ENCODE results near the gene ADAMTS9.

Gene ADAMTS9, protein sequence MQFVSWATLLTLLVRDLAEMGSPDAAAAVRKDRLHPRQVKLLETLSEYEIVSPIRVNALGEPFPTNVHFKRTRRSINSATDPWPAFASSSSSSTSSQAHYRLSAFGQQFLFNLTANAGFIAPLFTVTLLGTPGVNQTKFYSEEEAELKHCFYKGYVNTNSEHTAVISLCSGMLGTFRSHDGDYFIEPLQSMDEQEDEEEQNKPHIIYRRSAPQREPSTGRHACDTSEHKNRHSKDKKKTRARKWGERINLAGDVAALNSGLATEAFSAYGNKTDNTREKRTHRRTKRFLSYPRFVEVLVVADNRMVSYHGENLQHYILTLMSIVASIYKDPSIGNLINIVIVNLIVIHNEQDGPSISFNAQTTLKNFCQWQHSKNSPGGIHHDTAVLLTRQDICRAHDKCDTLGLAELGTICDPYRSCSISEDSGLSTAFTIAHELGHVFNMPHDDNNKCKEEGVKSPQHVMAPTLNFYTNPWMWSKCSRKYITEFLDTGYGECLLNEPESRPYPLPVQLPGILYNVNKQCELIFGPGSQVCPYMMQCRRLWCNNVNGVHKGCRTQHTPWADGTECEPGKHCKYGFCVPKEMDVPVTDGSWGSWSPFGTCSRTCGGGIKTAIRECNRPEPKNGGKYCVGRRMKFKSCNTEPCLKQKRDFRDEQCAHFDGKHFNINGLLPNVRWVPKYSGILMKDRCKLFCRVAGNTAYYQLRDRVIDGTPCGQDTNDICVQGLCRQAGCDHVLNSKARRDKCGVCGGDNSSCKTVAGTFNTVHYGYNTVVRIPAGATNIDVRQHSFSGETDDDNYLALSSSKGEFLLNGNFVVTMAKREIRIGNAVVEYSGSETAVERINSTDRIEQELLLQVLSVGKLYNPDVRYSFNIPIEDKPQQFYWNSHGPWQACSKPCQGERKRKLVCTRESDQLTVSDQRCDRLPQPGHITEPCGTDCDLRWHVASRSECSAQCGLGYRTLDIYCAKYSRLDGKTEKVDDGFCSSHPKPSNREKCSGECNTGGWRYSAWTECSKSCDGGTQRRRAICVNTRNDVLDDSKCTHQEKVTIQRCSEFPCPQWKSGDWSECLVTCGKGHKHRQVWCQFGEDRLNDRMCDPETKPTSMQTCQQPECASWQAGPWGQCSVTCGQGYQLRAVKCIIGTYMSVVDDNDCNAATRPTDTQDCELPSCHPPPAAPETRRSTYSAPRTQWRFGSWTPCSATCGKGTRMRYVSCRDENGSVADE (N-terminal part only)

GRCh38 chr3:64687781-64688604 lies at the start of gene ADAMTS9:
TSS of gene ADAMTS9 (minus strand) at chr3:64688000. CDS start at chr3:64687657, 343 bp downstream.
- DNase-seq, result no peak

GRCh38 chr3:64732576-64732975 lies 44.8 kb upstream of the ADAMTS9 start:
- DNase-seq, result no peak

- DNase-seq, result no peak
Measured at GRCh38 chr3:64730681-64731080, 42.9 kb upstream of the ADAMTS9 start.

- no peak for DNase-seq
Measured at GRCh38 chr3:64728994-64729393, 41.2 kb upstream of the ADAMTS9 start.

DNA sequence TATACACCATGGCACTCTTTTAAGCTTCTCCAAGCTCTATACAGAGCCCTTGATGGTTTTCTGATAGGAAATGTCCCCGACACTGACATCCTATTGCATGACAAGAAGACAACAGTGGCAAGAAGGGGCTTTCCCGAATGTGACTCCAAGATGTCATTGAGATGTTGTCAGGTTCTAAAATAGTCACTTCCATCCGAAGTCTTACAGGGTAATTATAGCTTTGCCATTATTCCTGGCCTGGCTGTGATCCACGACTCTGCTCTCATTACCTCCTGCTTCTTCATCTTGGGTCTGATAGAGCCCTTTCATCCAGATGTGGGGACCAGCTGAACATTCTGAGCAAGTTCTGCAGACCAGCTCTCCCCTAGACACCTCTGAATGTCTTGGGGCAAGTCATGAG lies 40.6 kb upstream of the ADAMTS9 start:
- no peak for DNase-seq

- DNase-seq, result no peak
Measured at GRCh38 chr3:64726414-64727090, 38.8 kb upstream of the ADAMTS9 start.

DNA sequence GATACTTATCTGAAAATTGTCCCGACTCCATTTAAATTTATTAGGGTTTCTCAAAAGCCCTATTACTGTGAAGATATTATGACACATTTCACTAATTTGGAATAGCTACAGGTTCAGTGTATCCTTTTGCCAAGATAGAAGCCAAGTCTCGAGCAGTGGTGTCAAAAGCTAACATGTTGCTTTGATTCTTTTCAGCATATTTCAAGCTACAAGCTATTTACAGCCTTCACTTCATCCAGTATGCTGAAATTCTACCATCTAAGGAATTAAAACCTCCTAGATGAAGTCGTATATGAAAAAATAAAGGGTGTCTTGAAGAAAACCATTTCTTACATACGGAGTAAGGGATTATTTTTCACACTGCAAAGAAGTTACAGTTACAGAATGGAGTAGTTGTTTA lies 31.2 kb upstream of the ADAMTS9 start:
- no peak for DNase-seq

- DNase-seq, result no peak
Measured at GRCh38 chr3:64717872-64718613, 30.2 kb upstream of the ADAMTS9 start.

DNA sequence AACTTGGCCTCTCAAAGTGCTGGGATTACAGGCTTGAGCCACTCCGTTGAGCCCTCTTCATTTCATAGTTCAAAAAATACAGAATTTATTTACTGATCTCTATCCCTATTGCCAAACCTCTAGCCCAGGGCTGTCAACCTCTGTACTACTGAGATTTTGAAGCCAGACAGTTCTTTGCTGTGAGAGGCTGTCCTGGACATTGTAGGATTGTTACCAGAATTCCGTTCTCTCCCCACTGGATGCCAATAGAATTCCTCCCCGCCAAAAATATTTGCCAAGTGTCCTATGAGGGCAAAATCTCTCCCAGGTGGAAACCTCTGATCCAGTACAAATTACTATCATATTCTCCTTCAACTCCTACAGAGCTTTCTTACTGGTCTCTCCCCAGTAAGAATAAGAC lies 29.6 kb upstream of the ADAMTS9 start:
- DNase-seq, result no peak

- no peak for DNase-seq
Measured at GRCh38 chr3:64716110-64716710, 28.4 kb upstream of the ADAMTS9 start.

GRCh38 chr3:64715211-64715982 lies 27.6 kb upstream of the ADAMTS9 start:
- no peak for DNase-seq

DNA sequence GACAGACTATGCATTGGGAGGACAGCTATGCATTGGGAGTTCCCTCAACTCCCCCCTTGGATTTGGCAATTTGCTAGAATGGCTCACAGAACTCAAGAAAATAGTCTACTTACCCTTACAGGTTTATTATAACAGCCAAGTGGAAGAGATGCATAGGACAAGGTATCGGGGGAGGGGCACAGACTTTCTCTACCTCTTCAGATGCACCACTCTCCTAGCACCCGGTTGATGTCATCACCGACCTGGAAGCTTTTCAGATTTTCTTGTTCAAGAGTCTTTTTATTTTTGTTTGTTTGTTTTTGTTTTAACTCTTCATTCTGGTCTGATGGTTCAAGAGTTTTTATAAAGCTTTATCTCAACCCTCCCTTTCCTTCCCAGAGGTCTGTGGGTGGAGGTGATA lies 20.7 kb upstream of the ADAMTS9 start:
- DNase-seq, result no peak

GRCh38 chr3:64705946-64706345 lies 18.1 kb upstream of the ADAMTS9 start:
- no peak for DNase-seq

GRCh38 chr3:64696896-64697295 lies 9.1 kb upstream of the ADAMTS9 start:
- no peak for DNase-seq

GRCh38 chr3:64694114-64694513 lies 6.3 kb upstream of the ADAMTS9 start:
- no peak for DNase-seq

GRCh38 chr3:64693031-64693430 lies 5.2 kb upstream of the ADAMTS9 start:
- no peak for DNase-seq

DNA sequence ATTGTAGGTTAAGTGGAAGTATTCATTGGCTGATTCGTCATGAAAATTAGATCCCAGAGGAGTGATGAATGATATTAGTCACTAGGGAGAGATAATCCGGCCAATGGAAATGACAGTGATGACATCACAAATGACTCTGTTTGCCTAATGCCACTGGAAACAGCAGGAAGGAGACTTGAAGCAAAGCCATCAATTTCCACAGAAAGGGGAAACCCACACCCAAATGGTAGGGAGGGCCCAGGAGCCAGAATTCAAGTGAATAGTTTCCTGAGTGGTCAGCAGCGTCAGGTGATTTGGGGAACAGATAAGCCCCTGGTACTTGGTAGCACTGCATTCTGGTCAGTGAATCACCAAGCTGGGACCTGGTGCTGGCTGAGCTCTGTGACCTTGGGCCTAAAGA lies 3.3 kb upstream of the ADAMTS9 start:
- no peak for DNase-seq

GRCh38 chr3:64687086-64687780 lies 567 bp downstream of the ADAMTS9 start:
- DNase-seq, result no peak

DNA sequence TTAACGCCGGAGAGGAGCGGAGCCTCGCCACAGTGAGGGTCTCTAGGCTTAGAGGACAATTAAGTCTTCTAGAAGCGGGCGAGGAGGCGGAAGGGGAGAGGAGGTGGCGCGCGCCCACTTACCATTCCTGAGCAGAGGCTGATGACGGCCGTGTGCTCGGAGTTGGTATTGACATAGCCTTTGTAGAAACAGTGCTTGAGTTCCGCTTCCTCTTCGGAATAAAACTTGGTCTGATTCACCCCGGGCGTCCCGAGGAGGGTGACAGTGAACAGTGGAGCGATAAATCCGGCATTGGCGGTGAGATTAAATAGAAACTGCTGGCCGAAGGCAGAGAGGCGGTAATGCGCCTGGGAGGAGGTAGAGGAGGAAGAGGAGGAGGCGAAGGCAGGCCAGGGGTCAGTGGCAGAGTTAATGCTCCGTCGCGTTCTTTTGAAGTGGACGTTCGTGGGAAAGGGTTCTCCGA lies 1.3 kb downstream of the ADAMTS9 start:
- DNase-seq, result no peak
